ENCODE data around the gene CLEC16A.

CLEC16A gene

GRCh38 chr16:11066261-11066870 is 122.0 kb downstream of the CLEC16A start:
- no peak for ATAC-seq

- ATAC-seq = no peak
Measured at GRCh38 chr16:11067266-11067665, 122.9 kb downstream of the CLEC16A start.

- no peak for ATAC-seq
Measured at GRCh38 chr16:11067697-11068141, 123.4 kb downstream of the CLEC16A start.

GRCh38 chr16:11071829-11072228 is 127.5 kb downstream of the CLEC16A start:
- no peak for ATAC-seq

GRCh38 chr16:11072420-11073153 is 128.2 kb downstream of the CLEC16A start:
- no peak for ATAC-seq

- no peak for ATAC-seq
Measured at GRCh38 chr16:11073407-11073999, 129.1 kb downstream of the CLEC16A start.

- no peak for ATAC-seq
Measured at GRCh38 chr16:11074131-11074530, 129.8 kb downstream of the CLEC16A start.

- ATAC-seq = no peak
Measured at GRCh38 chr16:11075163-11075562, 130.8 kb downstream of the CLEC16A start.

GRCh38 chr16:11076259-11077018 is 132.1 kb downstream of the CLEC16A start:
- ATAC-seq = peak; percentile 86

- no peak for ATAC-seq
Measured at GRCh38 chr16:11078812-11079459, 134.6 kb downstream of the CLEC16A start.

- peak; percentile 15 to 37 for ATAC-seq
Measured at GRCh38 chr16:11079652-11080187, 135.4 kb downstream of the CLEC16A start.

GRCh38 chr16:11080327-11080967 is 136.1 kb downstream of the CLEC16A start:
- ATAC-seq = no peak

- no peak for ATAC-seq
Measured at GRCh38 chr16:11080999-11081630, 136.8 kb downstream of the CLEC16A start.

- no peak for ATAC-seq
Measured at GRCh38 chr16:11082108-11082859, 137.9 kb downstream of the CLEC16A start.

GRCh38 chr16:11082860-11083388 is 138.6 kb downstream of the CLEC16A start:
- ATAC-seq = no peak

GRCh38 chr16:11084484-11084875 is 140.1 kb downstream of the CLEC16A start:
- ATAC-seq = peak in 1 of 2 donors; percentile 17

GRCh38 chr16:11084876-11085485 is 140.6 kb downstream of the CLEC16A start:
- ATAC-seq = no peak

GRCh38 chr16:11085916-11086315 is 141.6 kb downstream of the CLEC16A start:
- no peak for ATAC-seq

GRCh38 chr16:11087691-11088073 is 143.3 kb downstream of the CLEC16A start:
- no peak for ATAC-seq

Data from activated CD4-positive, CD25-positive, alpha-beta regulatory T cell treated with anti-CD3 and anti-CD28 coated beads, Interleukin-2, amount 50 U/mL, for 24 hours (primary cell).